Activated B cell treated with CpG ODN at 0.5 μM for 24 hours (primary cell): ENCODE data around the gene NFIA. TPM values are rescaled to one million over a fixed set of nuclear protein-coding genes. Genes with fewer than 3 reads are reported as not detected.

Experiments
- ATAC-seq: fragments of 200-7000 bp; cut with Tn5 transposase; one replicate; pipeline ENCODE4 v1.10.0; 2021; ENCODE audit warnings: low read depth, mild to moderate bottlenecking, moderate library complexity
- CTCF ChIA-PET: fragments of 350-600 bp; sonication (Branson Sonifier 250); formaldehyde crosslinking; loops from one replicate; lab custom pipeline; 2021; ENCODE audit warnings: antibody characterized with exemption; lab: Charles Lee
- POLR2A ChIA-PET: fragments of 350-600 bp; sonication (Branson Sonifier 250); formaldehyde crosslinking; loops from one replicate; lab custom pipeline; 2021; ENCODE audit warnings: antibody characterized with exemption; lab: Charles Lee
- DNase-seq: peaks from one replicate; pipeline ENCODE4 v3.0.0; 2022
- H3K27ac Mint-ChIP-seq: one replicate; pipeline ENCODE4 v1.8.0; 2020; ENCODE audit warnings: mixed read lengths
- H3K27me3 Mint-ChIP-seq: one replicate; pipeline ENCODE4 v1.8.0; 2021; ENCODE audit warnings: mixed read lengths
- H3K36me3 Mint-ChIP-seq: one replicate; pipeline ENCODE4 v1.8.0; 2021; ENCODE audit warnings: low read depth, mixed read lengths
- H3K4me1 Mint-ChIP-seq: one replicate; pipeline ENCODE4 v1.8.0; 2021; ENCODE audit warnings: mixed read lengths
- H3K4me3 Mint-ChIP-seq: one replicate; pipeline ENCODE4 v1.8.0; 2020; ENCODE audit warnings: mild to moderate bottlenecking, mixed read lengths
- H3K9me3 Mint-ChIP-seq: one replicate; pipeline ENCODE4 v1.8.0; 2020; ENCODE audit warnings: mixed read lengths
- intact Hi-C: fragments of 100-400 bp; cut with micrococcal nuclease; formaldehyde crosslinking; loops from one replicate; pipeline ENCODE4 v1.15.1; 2024
- total RNA-seq: library from RNA; stranded (reverse); gene quantifications from 2 replicates; pipeline ENCODE4 v1.2.3, GENCODE V29; 2022
- TF ChIP-seq, protein P1 (sequence below): fragments of 200-600 bp; IDR thresholded peaks from one replicate; pipeline ENCODE4 v1.8.0; 2022; ENCODE audit warnings: antibody characterized with exemption, mild to moderate bottlenecking

NFIA gene
- total RNA-seq, 1 donor from 2014 or later, result 0.13 TPM

DNA sequence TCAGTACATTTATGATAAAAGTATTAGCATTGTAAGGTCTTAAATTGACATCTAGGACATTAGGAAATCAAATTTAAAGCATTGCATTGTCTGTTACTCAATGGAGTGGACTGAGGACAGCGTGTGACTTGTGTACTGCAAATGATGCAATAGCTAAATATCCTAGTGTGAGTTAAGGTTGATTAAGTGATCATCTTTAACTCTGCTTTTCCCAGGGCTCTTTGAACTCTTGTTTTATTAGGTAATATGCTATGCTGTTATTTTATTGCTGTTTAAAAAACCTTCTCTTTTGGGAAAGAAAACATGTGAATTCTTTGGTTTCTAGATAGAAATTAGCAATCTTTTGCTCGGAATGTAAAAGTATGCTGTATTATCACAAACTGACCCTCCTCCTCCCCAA lies 38.6 kb downstream of the NFIA start:
- Mint-ChIP-seq H3K4me1 (no peaks in the 10 kb centered on the region), H3K36me3 (no peaks in the 10 kb centered on the region), H3K4me3 (no peak overlapping the region), H3K9me3 (no peaks in the 10 kb centered on the region), H3K27me3 (peaks cover 5% of the 10 kb centered on the region), H3K27ac (no peak overlapping the region)
- no peak for ATAC-seq
- no peak for DNase-seq
- TF ChIP-seq, protein P1, sequence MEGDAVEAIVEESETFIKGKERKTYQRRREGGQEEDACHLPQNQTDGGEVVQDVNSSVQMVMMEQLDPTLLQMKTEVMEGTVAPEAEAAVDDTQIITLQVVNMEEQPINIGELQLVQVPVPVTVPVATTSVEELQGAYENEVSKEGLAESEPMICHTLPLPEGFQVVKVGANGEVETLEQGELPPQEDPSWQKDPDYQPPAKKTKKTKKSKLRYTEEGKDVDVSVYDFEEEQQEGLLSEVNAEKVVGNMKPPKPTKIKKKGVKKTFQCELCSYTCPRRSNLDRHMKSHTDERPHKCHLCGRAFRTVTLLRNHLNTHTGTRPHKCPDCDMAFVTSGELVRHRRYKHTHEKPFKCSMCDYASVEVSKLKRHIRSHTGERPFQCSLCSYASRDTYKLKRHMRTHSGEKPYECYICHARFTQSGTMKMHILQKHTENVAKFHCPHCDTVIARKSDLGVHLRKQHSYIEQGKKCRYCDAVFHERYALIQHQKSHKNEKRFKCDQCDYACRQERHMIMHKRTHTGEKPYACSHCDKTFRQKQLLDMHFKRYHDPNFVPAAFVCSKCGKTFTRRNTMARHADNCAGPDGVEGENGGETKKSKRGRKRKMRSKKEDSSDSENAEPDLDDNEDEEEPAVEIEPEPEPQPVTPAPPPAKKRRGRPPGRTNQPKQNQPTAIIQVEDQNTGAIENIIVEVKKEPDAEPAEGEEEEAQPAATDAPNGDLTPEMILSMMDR, result no peak
- intact Hi-C loops, result no loop called here
- CTCF ChIA-PET, result no interaction called here
- POLR2A ChIA-PET, result no interaction called here

DNA sequence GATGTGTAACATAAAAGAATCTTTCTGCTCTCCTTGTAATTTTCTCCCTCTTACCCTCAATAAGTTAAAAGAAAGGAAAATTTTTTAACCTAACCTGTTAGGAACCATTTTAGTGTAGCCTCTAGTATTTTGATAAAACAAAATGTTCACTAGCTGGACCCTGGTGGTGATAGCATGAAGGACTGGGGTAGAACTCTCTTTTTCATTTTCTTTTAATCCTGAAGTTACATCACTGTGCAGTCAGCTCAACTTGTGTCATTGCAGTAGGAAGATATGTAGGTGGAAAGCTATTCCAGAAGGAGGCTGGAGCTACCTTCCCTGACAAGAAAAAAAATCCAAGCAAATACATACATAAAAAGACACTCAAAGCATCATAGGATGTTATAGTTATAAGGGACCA lies 39.3 kb downstream of the NFIA start:
- Mint-ChIP-seq H3K4me3 (no peak overlapping the region), H3K27ac (no peak overlapping the region), H3K36me3 (no peaks in the 10 kb centered on the region), H3K9me3 (no peaks in the 10 kb centered on the region), H3K27me3 (peaks cover 5% of the 10 kb centered on the region), H3K4me1 (no peaks in the 10 kb centered on the region)
- DNase-seq (no peak), ATAC-seq (no peak)
- intact Hi-C loops, result no loop called here
- ChIA-PET CTCF (no interaction called here), POLR2A (no interaction called here)
- TF ChIP-seq, protein P1, result no peak

DNA sequence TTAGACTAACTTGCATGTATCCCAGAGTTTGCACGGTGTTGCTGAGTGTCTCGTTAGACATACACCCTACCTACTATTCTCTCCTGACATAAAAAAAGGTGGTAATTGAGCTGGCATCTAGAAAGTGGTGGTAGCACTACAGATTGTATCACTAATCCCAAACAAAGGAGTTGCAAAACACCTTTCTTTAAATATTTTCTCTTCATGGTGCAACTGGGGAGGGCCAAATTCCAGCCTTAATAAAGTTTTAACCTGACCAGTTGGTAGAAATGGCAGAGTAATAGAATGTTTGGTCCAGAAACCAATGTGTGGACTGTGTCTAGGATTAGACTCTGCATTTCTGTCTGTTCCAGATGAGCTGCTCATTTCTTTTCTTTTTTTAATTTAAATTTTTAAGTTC lies 40.0 kb downstream of the NFIA start:
- ChIA-PET POLR2A (no interaction called here), CTCF (no interaction called here)
- DNase-seq (no peak), ATAC-seq (no peak)
- Mint-ChIP-seq H3K9me3 (no peaks in the 10 kb centered on the region), H3K36me3 (no peaks in the 10 kb centered on the region), H3K4me1 (no peaks in the 10 kb centered on the region), H3K27me3 (peaks cover 5% of the 10 kb centered on the region), H3K4me3 (no peak overlapping the region), H3K27ac (no peak overlapping the region)
- TF ChIP-seq, protein P1, result no peak
- intact Hi-C loops, result no loop called here

DNA sequence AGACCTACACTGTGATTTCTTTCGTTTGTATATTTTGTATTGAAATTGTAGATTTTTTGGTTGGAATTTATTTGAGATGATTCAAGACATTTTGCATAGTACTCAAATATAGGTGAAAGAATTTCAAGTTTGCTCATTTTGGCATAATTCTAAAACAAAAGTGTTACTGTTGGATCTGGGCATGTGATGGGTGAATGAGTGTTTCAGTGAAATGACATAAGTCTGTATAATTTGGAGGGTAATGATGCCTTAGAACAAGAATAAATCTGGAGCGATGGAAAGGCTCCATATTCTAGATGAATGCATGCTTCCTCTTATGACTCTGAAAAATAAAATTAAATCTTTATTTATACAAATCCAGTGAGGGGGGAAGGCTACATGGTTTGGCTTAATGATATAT lies 41.0 kb downstream of the NFIA start:
- Mint-ChIP-seq H3K27me3 (peaks cover 4% of the 10 kb centered on the region), H3K36me3 (no peaks in the 10 kb centered on the region), H3K27ac (no peak overlapping the region), H3K4me3 (no peak overlapping the region), H3K4me1 (no peaks in the 10 kb centered on the region), H3K9me3 (no peaks in the 10 kb centered on the region)
- ChIA-PET CTCF (interaction anchor here (1.0 kb wide), 1 partner anchor 73 kb away, joined by 3 read pairs; no protein-coding TSS in a partner anchor), POLR2A (no interaction called here)
- DNase-seq (no peak), ATAC-seq (no peak)
- intact Hi-C loops, result no loop called here
- TF ChIP-seq, protein P1, result no peak

DNA sequence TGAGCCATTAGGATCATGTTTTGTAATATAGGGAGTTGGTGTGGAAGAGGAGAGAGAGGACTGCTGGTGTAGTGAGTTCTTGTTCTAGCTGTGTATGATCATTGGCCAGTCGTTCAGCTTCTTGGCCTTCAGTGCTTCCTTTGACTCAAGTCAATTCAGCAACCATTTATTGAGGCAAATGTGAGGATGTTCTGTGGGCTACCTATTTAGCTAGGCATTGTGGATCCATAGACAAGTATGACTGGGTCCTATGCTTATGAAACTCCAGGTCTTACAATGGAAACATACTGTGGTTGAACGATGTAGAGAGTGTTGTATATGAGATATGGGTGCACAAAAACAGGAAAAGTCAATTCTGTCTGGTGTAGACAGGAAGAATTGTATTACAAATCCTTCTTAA lies 41.7 kb downstream of the NFIA start:
- H3K9me3 Mint-ChIP-seq, result no peaks in the 10 kb centered on the region
- DNase-seq, result no peak
- no peak overlapping the region for H3K4me3 Mint-ChIP-seq
- ATAC-seq, result no peak
- ChIA-PET CTCF (interaction anchor here (1.0 kb wide), 1 partner anchor 74 kb away, joined by 3 read pairs; no protein-coding TSS in a partner anchor), POLR2A (no interaction called here)
- no peaks in the 10 kb centered on the region for H3K4me1 Mint-ChIP-seq
- intact Hi-C loops, result no loop called here
- no peaks in the 10 kb centered on the region for H3K27me3 Mint-ChIP-seq
- TF ChIP-seq, protein P1, result no peak
- H3K27ac Mint-ChIP-seq, result no peak overlapping the region
- no peaks in the 10 kb centered on the region for H3K36me3 Mint-ChIP-seq
